ENCODE measurements around the gene QSER1.
A peak's percentile ranks its signal among the peaks of the same experiment; 100 is the strongest.
"Not testable (repeated sequence)": the region's sequence is repeated elsewhere in the genome, so short reads cannot be mapped to it uniquely, and the experiment has no call there.

The QSER1 gene

DNA sequence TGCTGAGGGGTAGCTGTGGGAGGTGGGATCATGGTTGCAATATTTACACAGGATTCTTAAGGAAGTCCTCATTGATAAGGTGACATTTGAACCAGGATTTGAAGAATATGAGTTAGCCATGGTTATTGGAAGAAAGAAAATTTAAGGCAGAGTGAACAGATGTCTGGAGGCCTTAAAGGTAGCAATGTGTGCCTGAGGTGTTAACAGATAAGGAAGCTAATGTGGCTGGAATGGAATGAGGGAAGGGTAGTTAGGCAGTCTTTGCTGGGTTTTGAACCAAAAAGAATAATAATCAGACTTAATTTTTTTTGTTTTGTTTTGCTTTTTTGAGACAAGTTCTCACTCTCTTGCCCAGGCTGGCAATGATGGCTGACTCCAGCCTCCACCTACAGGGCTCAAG, 113.4 kb downstream of the QSER1 start:
- no peak for DNase-seq

DNA sequence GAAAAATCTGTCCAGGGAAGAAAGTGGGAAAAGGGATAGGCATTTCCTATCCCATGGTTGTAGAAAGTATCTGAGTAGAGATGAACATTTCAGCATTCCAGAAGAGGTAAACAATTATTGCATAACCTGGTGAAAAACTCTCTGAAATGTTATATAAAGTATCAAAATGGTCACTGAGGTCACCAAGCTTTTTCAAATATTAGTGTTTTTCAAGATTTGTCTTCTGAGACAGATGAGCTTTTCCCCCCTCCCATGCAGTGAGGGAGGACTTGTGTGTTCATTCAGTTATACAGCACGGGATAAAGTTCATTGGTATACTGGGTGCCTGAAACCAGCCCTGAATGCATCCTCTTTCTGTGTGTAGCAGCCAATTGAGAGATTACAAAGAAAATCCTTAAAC, 121.1 kb downstream of the QSER1 start:
- DNase-seq: no peak

GRCh38 chr11:33015621-33016551, 123.3 kb downstream of the QSER1 start, which contains the start of gene DEPDC7:
Gene DEPDC7, plus strand, starts transcription at chr11:33015878. Its CDS starts 78 bp downstream, at chr11:33015956.
- DNase-seq: peak; percentile 91

- no peak for DNase-seq
These were observed 124.0 kb downstream of the QSER1 start for GRCh38 chr11:33016654-33017053.

- no peak for DNase-seq
These were observed 124.9 kb downstream of the QSER1 start for GRCh38 chr11:33017478-33017877.

- DNase-seq: no peak
These were observed 125.4 kb downstream of the QSER1 start for GRCh38 chr11:33017965-33018364.

DNA sequence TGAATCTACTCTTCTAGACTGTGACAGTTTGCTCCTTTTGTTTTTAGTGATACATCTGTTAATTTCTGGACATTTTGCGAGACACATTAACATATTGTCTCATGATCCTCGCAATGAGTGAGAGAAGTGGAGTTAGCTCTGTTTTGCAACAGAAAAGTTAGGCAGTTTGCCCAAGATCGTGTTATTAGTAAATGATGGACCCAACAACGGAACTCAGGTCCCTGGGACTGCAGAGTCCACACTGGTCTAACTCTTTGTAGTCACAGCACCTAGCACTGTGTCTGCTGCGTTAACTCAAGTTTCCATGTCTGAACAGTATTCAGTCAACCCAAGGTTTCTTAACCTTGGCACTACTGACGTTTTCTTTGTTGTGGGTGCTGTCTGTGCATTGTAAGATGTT, 126.2 kb downstream of the QSER1 start:
- DNase-seq: no peak

- no peak for DNase-seq
These were observed 128.9 kb downstream of the QSER1 start for GRCh38 chr11:33021501-33021900.

- DNase-seq: no peak
These were observed 129.3 kb downstream of the QSER1 start for GRCh38 chr11:33021937-33022336.

GRCh38 chr11:33025339-33025722, 132.7 kb downstream of the QSER1 start:
- no peak for DNase-seq

- DNase-seq: no peak
These were observed 134.6 kb downstream of the QSER1 start for GRCh38 chr11:33027233-33027632.

GRCh38 chr11:33027846-33028536, 135.4 kb downstream of the QSER1 start:
- DNase-seq: no peak

- no peak for DNase-seq
These were observed 135.9 kb downstream of the QSER1 start for GRCh38 chr11:33028537-33028914.

- DNase-seq: not testable (repeated sequence)
These were observed 136.6 kb downstream of the QSER1 start for GRCh38 chr11:33029218-33029617.
